ENCODE data around the gene GGCX. TPM values are rescaled to one million over a fixed set of nuclear protein-coding genes. Genes with fewer than 3 reads are reported as not detected.

Gene GGCX
- total and polyA plus RNA-seq, 4 donors, result 15.5 to 48.3 (median 24.4) TPM

DNA sequence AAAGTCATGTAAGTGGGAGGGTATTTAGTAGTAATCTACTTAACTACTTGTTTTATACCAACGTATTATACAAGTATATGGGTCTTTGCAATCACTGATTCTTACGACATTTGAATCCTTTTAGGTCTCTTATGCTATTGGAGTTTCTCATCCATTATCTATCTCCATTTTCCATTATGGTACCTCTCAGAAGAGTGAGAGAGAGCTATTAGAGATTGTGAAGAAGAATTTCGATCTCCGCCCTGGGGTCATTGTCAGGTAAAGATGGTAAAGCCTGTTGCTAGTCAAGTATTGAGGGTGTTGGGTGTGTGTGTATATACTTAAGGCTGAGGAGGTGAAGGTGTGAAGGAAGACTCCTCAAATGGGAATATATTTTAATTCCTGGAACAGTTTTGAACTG is 18.5 kb downstream of the GGCX start:
- no peak for DNase-seq
- intact Hi-C loops (cut with DNase I), result no loop called here
- no peaks in the 10 kb centered on the region for H3K4me1 ChIP-seq (ENCODE audit: control insufficient read depth in 1 of 2, insufficient read depth in 2 of 2, low read length in 2 of 2)

DNA sequence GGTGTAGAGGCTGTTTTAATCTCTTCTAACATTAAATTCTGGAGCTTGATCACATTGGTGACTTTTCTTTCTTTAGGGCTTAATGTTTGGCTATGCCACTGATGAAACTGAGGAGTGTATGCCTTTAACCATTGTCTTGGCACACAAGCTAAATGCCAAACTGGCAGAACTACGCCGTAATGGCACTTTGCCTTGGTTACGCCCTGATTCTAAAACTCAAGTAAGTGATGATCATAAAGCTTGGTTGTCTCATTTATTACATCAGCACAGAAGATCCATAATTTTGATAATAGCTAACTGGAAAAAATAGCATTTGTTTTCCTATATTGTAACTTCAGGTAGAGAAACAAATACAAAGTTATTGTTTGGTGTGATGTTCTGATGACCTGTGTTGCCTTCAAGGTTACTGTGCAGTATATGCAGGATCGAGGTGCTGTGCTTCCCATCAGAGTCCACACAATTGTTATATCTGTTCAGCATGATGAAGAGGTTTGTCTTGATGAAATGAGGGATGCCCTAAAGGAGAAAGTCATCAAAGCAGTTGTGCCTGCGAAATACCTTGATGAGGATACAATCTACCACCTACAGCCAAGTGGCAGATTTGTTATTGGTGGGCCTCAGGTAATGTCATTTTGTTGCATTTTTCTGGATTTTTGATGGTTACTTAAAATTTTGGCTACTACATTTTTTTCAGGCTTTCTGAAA is 19.4 kb downstream of the GGCX start:
- DNase-seq (no peak), ATAC-seq (ENCODE audit: low FRiP score) (no peak)
- intact Hi-C loops (cut with DNase I), result no loop called here
- Histone ChIP-seq H3K9me3 (ENCODE audit: control insufficient read depth, low read length) (no peaks in the 10 kb centered on the region), H3K4me3 (ENCODE audit: low read length in 2 of 2) (peak overlapping the region in 1 of 2 donors; percentile 94), H3K27me3 (ENCODE audit: control insufficient read depth in 1 of 2, insufficient read depth in 2 of 2, low read length in 1 of 2) (peaks cover 0 to 2% of the 10 kb centered on the region in 2 donors), H3K27ac (ENCODE audit: low read depth in 1 of 2, low read length in 2 of 2) (peak overlapping the region in 1 of 2 donors; percentile 27), H3K4me1 (ENCODE audit: control insufficient read depth in 1 of 2, insufficient read depth in 2 of 2, low read length in 2 of 2) (no peaks in the 10 kb centered on the region), H3K36me3 (ENCODE audit: control insufficient read depth in 1 of 2, insufficient read depth in 2 of 2, low read length in 1 of 2) (peaks cover 0 to 4% of the 10 kb centered on the region in 2 donors)
- 33 to 35% methylated on average over 5 of the region's 5 CpGs for WGBS, 2 donors

More for the DNA sequence above, 18.5 kb downstream of the GGCX start:
- H3K4me3 ChIP-seq (ENCODE audit: low read length in 2 of 2), result no peak overlapping the region
- WGBS, 2 donors, result 77 to 78% methylated on average over 4 of the region's 4 CpGs
- peaks cover 0 to 2% of the 10 kb centered on the region in 2 donors for H3K27me3 ChIP-seq (ENCODE audit: control insufficient read depth in 1 of 2, insufficient read depth in 2 of 2, low read length in 1 of 2)
- H3K27ac ChIP-seq (ENCODE audit: low read depth in 1 of 2, low read length in 2 of 2), result no peak overlapping the region
- no peaks in the 10 kb centered on the region for H3K9me3 ChIP-seq (ENCODE audit: control insufficient read depth, low read length)
- no peak for ATAC-seq (ENCODE audit: low FRiP score)
- H3K36me3 ChIP-seq (ENCODE audit: control insufficient read depth in 1 of 2, insufficient read depth in 2 of 2, low read length in 1 of 2), result peaks cover 0 to 4% of the 10 kb centered on the region in 2 donors

DNA sequence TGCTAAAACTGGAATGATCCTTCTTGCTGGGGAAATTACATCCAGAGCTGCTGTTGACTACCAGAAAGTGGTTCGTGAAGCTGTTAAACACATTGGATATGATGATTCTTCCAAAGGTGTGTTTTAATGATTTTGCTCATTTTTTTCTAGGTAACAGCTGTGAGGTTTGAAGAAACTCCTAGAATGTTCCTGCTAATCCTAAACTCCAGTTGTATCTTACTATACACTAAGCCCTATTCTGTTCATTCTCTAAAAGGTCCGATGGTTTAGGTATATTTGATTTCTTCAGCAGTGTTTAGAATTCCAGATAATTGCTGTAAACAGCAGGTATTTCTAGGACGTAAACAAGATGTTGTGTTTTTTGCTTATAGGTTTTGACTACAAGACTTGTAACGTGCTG is 20.0 kb downstream of the GGCX start:
- WGBS, 2 donors, result 24 to 31% methylated on average over 4 of the region's 4 CpGs

DNA sequence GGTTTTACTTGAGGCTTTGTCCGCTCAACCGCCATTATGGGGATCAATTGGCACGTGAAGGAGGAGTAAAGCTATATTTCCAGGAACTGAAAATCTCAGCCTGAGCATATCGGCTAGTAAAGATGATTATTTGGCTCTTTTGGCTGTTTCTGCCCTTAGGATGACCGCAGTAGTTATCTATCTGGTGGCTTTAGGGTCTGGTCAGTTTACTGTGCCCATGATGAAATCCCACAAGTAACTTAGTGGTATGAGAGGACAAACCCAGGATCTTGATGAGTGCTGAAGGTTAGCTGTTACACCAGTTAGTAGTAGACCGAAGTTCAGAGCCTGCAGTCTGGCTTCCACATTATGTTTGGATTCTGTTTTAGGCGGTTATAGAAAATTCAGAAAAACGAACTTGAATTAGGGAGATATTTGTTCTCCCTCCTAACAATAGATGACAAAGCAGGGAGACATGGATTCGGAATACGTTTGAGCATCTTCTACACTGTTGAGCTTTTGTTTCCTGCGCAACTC is 21.1 kb downstream of the GGCX start:
- Histone ChIP-seq H3K4me1 (ENCODE audit: control insufficient read depth in 1 of 2, insufficient read depth in 2 of 2, low read length in 2 of 2) (no peaks in the 10 kb centered on the region), H3K9me3 (ENCODE audit: control insufficient read depth, low read length) (no peaks in the 10 kb centered on the region), H3K27ac (ENCODE audit: low read depth in 1 of 2, low read length in 2 of 2) (peak overlapping the region; percentile 61 to 95), H3K27me3 (ENCODE audit: control insufficient read depth in 1 of 2, insufficient read depth in 2 of 2, low read length in 1 of 2) (peaks cover 0 to 2% of the 10 kb centered on the region in 2 donors), H3K4me3 (ENCODE audit: low read length in 2 of 2) (peak overlapping the region; percentile 74 to 94), H3K36me3 (ENCODE audit: control insufficient read depth in 1 of 2, insufficient read depth in 2 of 2, low read length in 1 of 2) (peaks cover 0 to 2% of the 10 kb centered on the region in 2 donors)
- intact Hi-C loops (cut with DNase I), result no loop called here
- 4 to 5% methylated on average over 11 of the region's 11 CpGs for WGBS, 2 donors
- DNase-seq, result no peak
- no peak for ATAC-seq (ENCODE audit: low FRiP score)

More for the DNA sequence above, 20.0 kb downstream of the GGCX start:
- H3K4me1 ChIP-seq (ENCODE audit: control insufficient read depth in 1 of 2, insufficient read depth in 2 of 2, low read length in 2 of 2), result no peaks in the 10 kb centered on the region
- DNase-seq, result no peak
- peaks cover 0 to 2% of the 10 kb centered on the region in 2 donors for H3K27me3 ChIP-seq (ENCODE audit: control insufficient read depth in 1 of 2, insufficient read depth in 2 of 2, low read length in 1 of 2)
- peak overlapping the region in 1 of 2 donors; percentile 94 for H3K4me3 ChIP-seq (ENCODE audit: low read length in 2 of 2)
- H3K27ac ChIP-seq (ENCODE audit: low read depth in 1 of 2, low read length in 2 of 2), result no peak overlapping the region
- intact Hi-C loops (cut with DNase I), result no loop called here
- H3K9me3 ChIP-seq (ENCODE audit: control insufficient read depth, low read length), result no peaks in the 10 kb centered on the region
- peaks cover 0 to 4% of the 10 kb centered on the region in 2 donors for H3K36me3 ChIP-seq (ENCODE audit: control insufficient read depth in 1 of 2, insufficient read depth in 2 of 2, low read length in 1 of 2)
- no peak for ATAC-seq (ENCODE audit: low FRiP score)

DNA sequence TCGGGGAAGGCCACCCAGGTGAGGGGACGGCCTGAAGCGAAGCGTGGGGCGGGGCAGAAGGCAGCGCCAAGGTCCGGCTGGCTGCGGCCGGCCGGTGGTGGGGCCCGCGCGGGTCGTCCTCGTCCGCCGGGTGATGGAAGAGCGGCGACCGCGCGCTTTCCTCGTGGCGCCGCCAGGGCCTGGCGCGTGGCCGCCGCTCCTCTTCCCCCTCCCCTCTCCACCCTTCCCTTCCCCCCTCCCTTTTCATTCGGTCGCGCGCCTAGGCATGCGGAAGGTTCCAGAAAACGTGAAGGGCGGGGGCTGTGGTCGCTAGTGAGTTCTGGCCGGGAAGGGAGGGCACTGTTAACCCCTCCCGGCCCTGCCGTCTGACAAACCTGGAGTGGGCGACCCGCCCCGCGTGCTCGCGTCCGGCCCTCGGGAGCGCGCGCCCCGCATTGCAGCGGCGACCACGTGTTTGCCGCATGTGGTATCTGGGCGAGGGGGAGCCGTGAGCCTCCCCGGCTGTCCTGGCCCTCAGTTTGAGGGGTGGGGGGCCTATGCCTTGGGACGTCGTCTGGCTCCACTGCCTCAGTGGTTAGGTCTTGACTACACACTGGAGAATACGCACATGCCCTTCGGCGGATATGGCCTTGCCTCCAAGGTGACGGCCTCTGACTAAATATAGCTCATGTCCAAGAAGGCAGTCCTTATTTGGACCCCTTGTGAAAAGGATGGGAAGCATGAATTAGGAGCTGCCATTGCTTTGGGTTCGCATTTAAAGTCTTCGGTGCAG is 21.7 kb downstream of the GGCX start:
- Histone ChIP-seq H3K4me3 (ENCODE audit: low read length in 2 of 2) (peak overlapping the region; percentile 74 to 94), H3K9me3 (ENCODE audit: control insufficient read depth, low read length) (no peaks in the 10 kb centered on the region), H3K27ac (ENCODE audit: low read depth in 1 of 2, low read length in 2 of 2) (peak overlapping the region; percentile 84 to 95), H3K4me1 (ENCODE audit: control insufficient read depth in 1 of 2, insufficient read depth in 2 of 2, low read length in 2 of 2) (no peaks in the 10 kb centered on the region), H3K27me3 (ENCODE audit: control insufficient read depth in 1 of 2, insufficient read depth in 2 of 2, low read length in 1 of 2) (peaks cover 0 to 2% of the 10 kb centered on the region in 2 donors), H3K36me3 (ENCODE audit: control insufficient read depth in 1 of 2, insufficient read depth in 2 of 2, low read length in 1 of 2) (peaks cover 0 to 2% of the 10 kb centered on the region in 2 donors)
- 0% methylated on average over 41 to 67 of the region's 67 CpGs for WGBS, 2 donors
- DNase-seq (peak; percentile 81 to 90), ATAC-seq (ENCODE audit: low FRiP score) (peak; percentile 80)
- intact Hi-C loops (cut with DNase I), result no loop called here

DNA sequence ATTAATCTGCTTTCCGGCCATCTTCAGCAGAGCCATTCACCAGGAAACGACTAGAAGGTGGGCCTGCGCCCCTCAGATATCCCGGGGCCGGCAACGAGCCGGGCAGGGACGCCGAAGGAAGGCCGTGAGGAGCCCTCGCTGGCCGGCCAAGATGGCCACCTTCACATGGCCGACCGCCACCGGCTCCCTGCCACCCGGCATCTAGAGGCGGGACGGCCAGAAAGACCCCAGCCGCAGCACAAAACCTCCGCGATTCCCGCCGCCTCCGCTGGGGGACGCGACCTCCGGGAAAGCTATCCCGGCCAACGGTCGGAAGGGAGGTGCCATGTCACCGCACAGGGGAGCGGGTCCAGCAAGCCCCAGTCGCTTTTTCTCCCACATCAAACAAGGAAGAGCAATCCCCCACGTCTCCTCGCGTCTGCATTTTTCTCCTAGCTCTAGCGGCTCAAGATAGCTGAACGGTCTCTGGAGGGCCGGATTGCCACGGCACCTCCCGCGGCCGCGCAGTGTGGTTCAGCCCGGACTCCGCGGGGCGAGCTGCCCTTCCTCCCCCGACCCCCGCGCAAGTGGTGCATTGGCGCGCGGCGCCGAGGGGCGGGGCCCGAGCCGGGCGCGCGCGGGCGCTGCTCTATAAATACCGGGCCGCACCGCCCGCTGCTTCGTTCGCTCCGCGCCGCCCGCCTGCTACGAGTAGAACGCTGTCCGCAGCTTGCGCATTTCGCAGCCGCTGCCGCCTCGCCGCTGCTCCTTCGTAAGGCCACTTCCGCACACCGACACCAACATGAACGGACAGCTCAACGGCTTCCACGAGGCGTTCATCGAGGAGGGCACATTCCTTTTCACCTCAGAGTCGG is 22.6 kb downstream of the GGCX start, which contains the start of gene MAT2A:
Gene MAT2A, plus strand, starts transcription at position 662 of the 854 bp plus-strand sequence. Its CDS starts 120 bp downstream, at position 782.
- ATAC-seq (ENCODE audit: low FRiP score) (peak; percentile 95), DNase-seq (peak; percentile 97 to 98)
- peak within 1 kb of the TSS; percentile 74 to 94 for H3K4me3 ChIP-seq (ENCODE audit: low read length in 2 of 2)
- intact Hi-C loops (cut with DNase I), result no loop called here
- H3K36me3 ChIP-seq (ENCODE audit: control insufficient read depth in 1 of 2, insufficient read depth in 2 of 2, low read length in 1 of 2), result peaks cover 0 to 2% of the 10 kb centered on the region in 2 donors
- H3K4me1 ChIP-seq (ENCODE audit: control insufficient read depth in 1 of 2, insufficient read depth in 2 of 2, low read length in 2 of 2), result no peaks in the 10 kb centered on the region
- H3K9me3 ChIP-seq (ENCODE audit: control insufficient read depth, low read length), result no peaks in the 10 kb centered on the region
- WGBS, 2 donors, result 0% methylated on average over 90 to 92 of the region's 92 CpGs
- peaks cover 0 to 2% of the 10 kb centered on the region in 2 donors for H3K27me3 ChIP-seq (ENCODE audit: control insufficient read depth in 1 of 2, insufficient read depth in 2 of 2, low read length in 1 of 2)
- peak within 1 kb of the TSS; percentile 95 to 96 for H3K27ac ChIP-seq (ENCODE audit: low read depth in 1 of 2, low read length in 2 of 2)

DNA sequence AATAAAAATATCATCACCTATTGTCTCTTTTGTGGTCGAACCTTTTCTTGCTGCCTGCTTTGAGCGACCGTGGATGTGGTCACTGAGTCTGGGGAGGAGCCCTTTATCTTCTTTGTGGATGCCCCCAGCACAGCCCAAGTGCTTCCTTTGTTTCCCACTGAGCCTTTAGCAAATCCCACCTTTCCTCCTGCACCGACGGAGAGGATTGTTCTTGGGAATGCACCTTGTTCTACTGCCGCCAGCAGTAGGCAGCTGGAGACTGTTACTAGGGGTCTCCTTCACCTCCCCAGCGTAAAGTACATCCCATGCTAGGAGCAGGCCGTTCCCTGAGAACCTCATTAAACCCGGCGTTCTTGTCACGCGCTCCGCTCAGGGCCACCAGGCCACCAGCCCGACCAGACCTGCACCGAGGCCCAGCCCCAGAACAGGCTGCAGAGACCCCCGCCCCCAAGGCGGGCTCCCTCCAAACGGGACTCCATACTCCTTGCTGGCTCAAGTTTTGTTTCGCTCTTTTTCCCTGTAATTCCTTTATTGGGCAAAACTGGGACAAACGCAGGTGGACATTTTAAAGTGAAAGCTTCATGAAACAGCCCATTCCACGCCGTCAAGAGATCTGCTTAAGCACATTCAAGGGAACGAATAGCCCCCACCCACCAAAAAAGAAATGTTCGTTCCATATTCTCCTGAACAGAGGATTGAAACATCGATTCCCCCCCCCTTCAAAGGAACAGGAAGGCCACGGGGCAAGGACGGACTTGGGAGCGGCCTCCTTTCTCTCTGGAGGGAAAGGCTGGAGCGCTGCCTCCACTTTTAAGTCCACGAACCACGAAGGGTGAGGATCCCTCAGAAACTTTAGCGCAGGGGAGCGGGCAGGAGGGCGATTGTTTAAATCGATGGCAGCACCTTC is 23.4 kb downstream of the GGCX start:
- intact Hi-C loops (cut with DNase I), result no loop called here
- peak overlapping the region; percentile 50 to 94 for H3K4me3 ChIP-seq (ENCODE audit: low read length in 2 of 2)
- peaks cover 0 to 2% of the 10 kb centered on the region in 2 donors for H3K36me3 ChIP-seq (ENCODE audit: control insufficient read depth in 1 of 2, insufficient read depth in 2 of 2, low read length in 1 of 2)
- no peaks in the 10 kb centered on the region for H3K4me1 ChIP-seq (ENCODE audit: control insufficient read depth in 1 of 2, insufficient read depth in 2 of 2, low read length in 2 of 2)
- DNase-seq (peak; percentile 72 to 83), ATAC-seq (ENCODE audit: low FRiP score) (peak; percentile 28)
- peak overlapping the region; percentile 94 to 96 for H3K27ac ChIP-seq (ENCODE audit: low read depth in 1 of 2, low read length in 2 of 2)
- WGBS, 2 donors, result 1% methylated on average over 34 to 35 of the region's 35 CpGs
- no peaks in the 10 kb centered on the region for H3K9me3 ChIP-seq (ENCODE audit: control insufficient read depth, low read length)
- peaks cover 0 to 2% of the 10 kb centered on the region in 2 donors for H3K27me3 ChIP-seq (ENCODE audit: control insufficient read depth in 1 of 2, insufficient read depth in 2 of 2, low read length in 1 of 2)

Data from aorta (tissue), 5 donors.